Measurements from ENCODE around the gene NFATC2. TPM values are rescaled to one million over a fixed set of nuclear protein-coding genes. Genes with fewer than 3 reads are reported as not detected.

Gene NFATC2
- total RNA-seq, 1 donor from 2014 or later = 3.9 TPM

- Histone ChIP-seq H3K79me2 (ENCODE audit: insufficient read depth, low read length) (no peaks in the 10 kb centered on the region), H2AFZ (ENCODE audit: low read depth, low read length) (no peak overlapping the region), H3K9me3 (ENCODE audit: insufficient read depth, low read depth, low read length) (no peaks in the 10 kb centered on the region), H3K4me3 (ENCODE audit: insufficient read depth, low read depth, low read length) (no peak overlapping the region), H3K4me2 (ENCODE audit: low read length) (no peak overlapping the region), H3K4me1 (ENCODE audit: insufficient read depth, low read length) (peaks cover 19% of the 10 kb centered on the region), H3K27ac (ENCODE audit: low read depth, low read length) (no peak overlapping the region), H3K27me3 (ENCODE audit: insufficient read depth, low read length) (no peaks in the 10 kb centered on the region), H3K36me3 (ENCODE audit: insufficient read depth, low read length) (no peaks in the 10 kb centered on the region), H4K20me1 (ENCODE audit: insufficient read depth, low read length) (no peaks in the 10 kb centered on the region), H3K9ac (ENCODE audit: low read length) (no peak overlapping the region)
- TF ChIP-seq CTCF (IDR thresholded peaks at IDR 0.05; ENCODE audit: insufficient read depth, low read depth, low read length) = no peak
- no peak for TF ChIP-seq EZH2 (IDR thresholded peaks at IDR 0.05; ENCODE audit: insufficient read depth, low read length)
- DNase-seq (ENCODE audit: low read depth) = no peak
- H3K27ac Mint-ChIP-seq (ENCODE audit: unreplicated experiment) = no peak overlapping the region
- peaks cover 24% of the 10 kb centered on the region for H3K4me1 Mint-ChIP-seq (ENCODE audit: low read depth, unreplicated experiment)
- no peaks in the 10 kb centered on the region for H3K36me3 Mint-ChIP-seq (ENCODE audit: low read depth, unreplicated experiment)
- no peaks in the 10 kb centered on the region for H3K27me3 Mint-ChIP-seq (ENCODE audit: low read depth, unreplicated experiment)
- no peak for FAIRE-seq
- no peaks in the 10 kb centered on the region for H3K9me3 Mint-ChIP-seq (ENCODE audit: unreplicated experiment)
- H3K4me3 Mint-ChIP-seq (ENCODE audit: unreplicated experiment) = no peak overlapping the region
These were observed 40.6 kb upstream of the NFATC2 start for GRCh38 chr20:51583073-51583472.

GRCh38 chr20:51581571-51581970 lies 39.1 kb upstream of the NFATC2 start:
- FAIRE-seq (no peak), DNase-seq (ENCODE audit: low read depth) (no peak)
- H4K20me1 ChIP-seq (ENCODE audit: insufficient read depth, low read length) = no peaks in the 10 kb centered on the region
- Mint-ChIP-seq H3K4me1 (ENCODE audit: low read depth, unreplicated experiment) (peaks cover 21% of the 10 kb centered on the region), H3K27me3 (ENCODE audit: low read depth, unreplicated experiment) (no peaks in the 10 kb centered on the region), H3K4me3 (ENCODE audit: unreplicated experiment) (no peak overlapping the region), H3K27ac (ENCODE audit: unreplicated experiment) (no peak overlapping the region), H3K36me3 (ENCODE audit: low read depth, unreplicated experiment) (peaks cover 4% of the 10 kb centered on the region), H3K9me3 (ENCODE audit: unreplicated experiment) (no peaks in the 10 kb centered on the region)
- no peaks in the 10 kb centered on the region for H3K9me3 ChIP-seq (ENCODE audit: insufficient read depth, low read depth, low read length)
- no peak overlapping the region for H3K4me2 ChIP-seq (ENCODE audit: low read length)
- TF ChIP-seq EZH2 (IDR thresholded peaks at IDR 0.05; ENCODE audit: insufficient read depth, low read length) (no peak), CTCF (IDR thresholded peaks at IDR 0.05; ENCODE audit: insufficient read depth, low read depth, low read length) (no peak)
- no peak overlapping the region for H2AFZ ChIP-seq (ENCODE audit: low read depth, low read length)
- no peaks in the 10 kb centered on the region for H3K36me3 ChIP-seq (ENCODE audit: insufficient read depth, low read length)
- H3K79me2 ChIP-seq (ENCODE audit: insufficient read depth, low read length) = no peaks in the 10 kb centered on the region
- no peaks in the 10 kb centered on the region for H3K27me3 ChIP-seq (ENCODE audit: insufficient read depth, low read length)
- no peak overlapping the region for H3K4me3 ChIP-seq (ENCODE audit: insufficient read depth, low read depth, low read length)
- H3K27ac ChIP-seq (ENCODE audit: low read depth, low read length) = no peak overlapping the region
- H3K9ac ChIP-seq (ENCODE audit: low read length) = no peak overlapping the region
- peaks cover 19% of the 10 kb centered on the region for H3K4me1 ChIP-seq (ENCODE audit: insufficient read depth, low read length)

GRCh38 chr20:51579137-51579536 lies 36.6 kb upstream of the NFATC2 start:
- H3K27ac ChIP-seq (ENCODE audit: low read depth, low read length) = peak overlapping the region; percentile 4
- H3K27me3 Mint-ChIP-seq (ENCODE audit: low read depth, unreplicated experiment) = no peaks in the 10 kb centered on the region
- FAIRE-seq (no peak), DNase-seq (ENCODE audit: low read depth) (peak; percentile 58)
- no peak for TF ChIP-seq EZH2 (IDR thresholded peaks at IDR 0.05; ENCODE audit: insufficient read depth, low read length)
- TF ChIP-seq CTCF (IDR thresholded peaks at IDR 0.05; ENCODE audit: insufficient read depth, low read depth, low read length) = no peak
- H3K27ac Mint-ChIP-seq (ENCODE audit: unreplicated experiment) = peak overlapping the region; percentile 30
- no peak overlapping the region for H3K4me3 Mint-ChIP-seq (ENCODE audit: unreplicated experiment)
- H3K27me3 ChIP-seq (ENCODE audit: insufficient read depth, low read length) = no peaks in the 10 kb centered on the region
- peaks cover 9% of the 10 kb centered on the region for H3K4me1 Mint-ChIP-seq (ENCODE audit: low read depth, unreplicated experiment)
- H3K4me2 ChIP-seq (ENCODE audit: low read length) = peak overlapping the region; percentile 69
- H3K9me3 ChIP-seq (ENCODE audit: insufficient read depth, low read depth, low read length) = peaks cover 3% of the 10 kb centered on the region
- H3K9me3 Mint-ChIP-seq (ENCODE audit: unreplicated experiment) = peaks cover 2% of the 10 kb centered on the region
- peaks cover 11% of the 10 kb centered on the region for H3K4me1 ChIP-seq (ENCODE audit: insufficient read depth, low read length)
- peaks cover 4% of the 10 kb centered on the region for H3K36me3 Mint-ChIP-seq (ENCODE audit: low read depth, unreplicated experiment)
- H4K20me1 ChIP-seq (ENCODE audit: insufficient read depth, low read length) = no peaks in the 10 kb centered on the region
- no peak overlapping the region for H3K9ac ChIP-seq (ENCODE audit: low read length)
- H3K36me3 ChIP-seq (ENCODE audit: insufficient read depth, low read length) = no peaks in the 10 kb centered on the region
- H3K4me3 ChIP-seq (ENCODE audit: insufficient read depth, low read depth, low read length) = no peak overlapping the region
- H2AFZ ChIP-seq (ENCODE audit: low read depth, low read length) = peak overlapping the region; percentile 80
- H3K79me2 ChIP-seq (ENCODE audit: insufficient read depth, low read length) = no peaks in the 10 kb centered on the region

Measured in astrocyte (in vitro differentiated cells and primary cell).